Mesodermal cell (in vitro differentiated cells): ENCODE results near the gene SLC30A9. TPM values are rescaled to one million over a fixed set of nuclear protein-coding genes. Genes with fewer than 3 reads are reported as not detected.
A peak's percentile ranks its signal among the peaks of the same experiment; 100 is the strongest.

Experiments
- H3K27ac ChIP-seq: 2 replicates; pipeline ENCODE4 v1.7.0; 2013; ENCODE audit warnings: mild to moderate bottlenecking, low read depth, low read length, moderate library complexity; ENCODE audit not compliant: severe bottlenecking
- H3K36me3 ChIP-seq: 2 replicates; pipeline ENCODE4 v1.7.1; 2013; ENCODE audit warnings: mild to moderate bottlenecking, low read length, moderate library complexity; ENCODE audit not compliant: control insufficient read depth, insufficient read depth
- H3K4me1 ChIP-seq: one replicate; pipeline ENCODE4 v1.7.1; 2013; ENCODE audit warnings: mild to moderate bottlenecking, low read length; ENCODE audit not compliant: insufficient read depth, control insufficient read depth, poor library complexity, severe bottlenecking
- H3K4me3 ChIP-seq: 2 replicates; pipeline ENCODE4 v1.7.0; 2013; ENCODE audit warnings: low read length, control low read depth, mild to moderate bottlenecking; ENCODE audit not compliant: insufficient read depth, poor library complexity, severe bottlenecking; ENCODE audit errors: extremely low read depth
- H3K9me3 ChIP-seq: 2 replicates; pipeline ENCODE4 v1.7.1; 2013; ENCODE audit warnings: mild to moderate bottlenecking, low read length, moderate library complexity; ENCODE audit not compliant: control insufficient read depth
- WGBS, 2 experiments: methylation state at CpG; one replicate each; pipeline ENCODE4 v1.1.5; 2013; ENCODE audit warnings: missing lambda C conversion rate in 2 of 2; ENCODE audit not compliant: insufficient coverage in 2 of 2; 5-methylcytosine and 5-hydroxymethylcytosine counted together
- polyA plus RNA-seq, 2 experiments: library from polyadenylated mRNA; stranded (reverse); fragments of 50-300 nt; gene quantifications; one replicate each; pipeline ENCODE4 v1.2.3, GENCODE V29; 2013

Gene SLC30A9
- 49.2 TPM for polyA plus RNA-seq (2013, experiment 1 of 2)
- 51.4 TPM for polyA plus RNA-seq (2013, experiment 2 of 2)

GRCh38 chr4:41990365-41991111 lies at the start of gene SLC30A9:
SLC30A9 (plus strand) TSS chr4:41990530; CDS start chr4:41990652, 122 bp downstream.
- WGBS, 2 experiments, result 0% methylated on average over 56 to 58 of the region's 64 CpGs
- H3K9me3 ChIP-seq, result no peaks in the 10 kb centered on the region
- H3K4me3 ChIP-seq, result peak within 1 kb of the TSS; percentile 88
- H3K27ac ChIP-seq, result peak within 1 kb of the TSS; percentile 69
- H3K4me1 ChIP-seq, result no peaks in the 10 kb centered on the region
- peaks cover 4% of the 10 kb centered on the region for H3K36me3 ChIP-seq

DNA sequence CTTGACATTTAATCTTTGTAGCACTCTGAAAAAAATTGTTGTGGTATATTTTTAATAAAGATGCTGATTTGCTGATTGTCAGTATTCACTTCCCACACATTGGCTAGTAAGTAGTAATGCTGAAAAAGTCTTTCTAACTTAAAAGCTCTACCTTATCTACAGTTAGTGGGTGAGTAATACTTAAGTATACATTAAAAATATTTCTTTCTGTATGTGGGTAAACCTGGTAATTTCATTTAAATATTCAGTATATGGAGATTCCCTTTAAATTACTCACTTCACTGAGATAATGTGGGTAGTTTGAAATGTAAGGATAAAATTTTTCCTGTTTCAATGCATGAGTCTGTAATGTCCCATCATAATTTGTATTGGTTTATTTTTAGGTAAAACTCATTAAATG lies 49.5 kb upstream of the SLC30A9 start:
- peaks cover 6% of the 10 kb centered on the region for H3K4me1 ChIP-seq

DNA sequence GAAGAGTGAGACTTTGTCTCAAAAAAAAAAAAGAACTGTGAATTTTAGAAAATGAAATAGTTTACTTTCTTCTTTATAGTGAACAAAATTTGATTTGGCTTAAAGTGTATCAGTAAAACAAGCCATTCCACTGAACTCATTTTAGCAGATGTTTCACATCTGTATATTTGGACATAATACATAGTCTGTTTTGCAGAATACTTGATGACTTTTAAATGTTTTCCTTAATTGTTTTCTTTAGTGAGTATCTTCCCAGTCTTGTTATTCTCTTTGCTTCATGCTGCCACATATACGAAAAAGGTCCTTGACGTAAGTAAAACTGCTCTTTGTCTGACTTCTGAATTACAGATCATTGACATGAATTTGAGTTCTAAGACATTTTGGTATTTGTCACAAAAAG lies 46.8 kb upstream of the SLC30A9 start:
- no CpG with 5 or more reads among the region's 2 CpGs for WGBS, 2 experiments
- no peak overlapping the region for H3K4me3 ChIP-seq
- no peaks in the 10 kb centered on the region for H3K9me3 ChIP-seq
- no peak overlapping the region for H3K27ac ChIP-seq
- H3K4me1 ChIP-seq, result no peaks in the 10 kb centered on the region
- peaks cover 46% of the 10 kb centered on the region for H3K36me3 ChIP-seq

More for the DNA sequence above, 49.5 kb upstream of the SLC30A9 start:
- no peaks in the 10 kb centered on the region for H3K9me3 ChIP-seq
- H3K4me3 ChIP-seq, result no peak overlapping the region
- no peak overlapping the region for H3K27ac ChIP-seq
- peaks cover 52% of the 10 kb centered on the region for H3K36me3 ChIP-seq

GRCh38 chr4:41944089-41944488 lies 46.2 kb upstream of the SLC30A9 start:
- Histone ChIP-seq H3K4me3 (no peak overlapping the region), H3K27ac (no peak overlapping the region), H3K36me3 (peaks cover 44% of the 10 kb centered on the region), H3K4me1 (no peaks in the 10 kb centered on the region), H3K9me3 (no peaks in the 10 kb centered on the region)

DNA sequence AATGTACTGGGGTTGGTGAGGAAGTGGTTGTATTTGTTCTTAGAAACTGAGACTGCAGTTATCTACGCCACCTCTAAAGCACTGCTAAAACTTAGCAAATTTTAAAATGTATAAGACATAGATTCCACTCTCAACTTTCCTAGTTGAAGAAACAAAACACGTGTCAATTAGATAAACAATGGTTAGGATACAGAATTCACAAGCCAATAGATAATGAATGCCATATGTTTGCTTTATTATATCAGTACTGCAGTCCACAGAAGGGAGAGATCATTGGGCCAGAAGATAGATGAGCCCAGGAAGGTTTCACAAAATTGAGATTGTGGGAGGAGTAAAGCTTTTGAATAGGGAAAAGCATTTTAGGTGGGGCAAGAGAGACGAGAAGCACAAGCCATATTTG lies 40.8 kb upstream of the SLC30A9 start:
- H3K4me1 ChIP-seq, result no peaks in the 10 kb centered on the region
- H3K4me3 ChIP-seq, result no peak overlapping the region
- no peak overlapping the region for H3K27ac ChIP-seq
- 93 to 100% methylated on average over 1 of the region's 3 CpGs for WGBS, 2 experiments
- H3K9me3 ChIP-seq, result no peaks in the 10 kb centered on the region
- H3K36me3 ChIP-seq, result peaks cover 50% of the 10 kb centered on the region

- no CpG with 5 or more reads among the region's 1 CpG for WGBS, 2 experiments
- Histone ChIP-seq H3K4me1 (no peaks in the 10 kb centered on the region), H3K27ac (no peak overlapping the region), H3K9me3 (no peaks in the 10 kb centered on the region), H3K36me3 (peaks cover 27% of the 10 kb centered on the region), H3K4me3 (no peak overlapping the region)
These were observed 32.7 kb upstream of the SLC30A9 start for GRCh38 chr4:41957634-41958033.

DNA sequence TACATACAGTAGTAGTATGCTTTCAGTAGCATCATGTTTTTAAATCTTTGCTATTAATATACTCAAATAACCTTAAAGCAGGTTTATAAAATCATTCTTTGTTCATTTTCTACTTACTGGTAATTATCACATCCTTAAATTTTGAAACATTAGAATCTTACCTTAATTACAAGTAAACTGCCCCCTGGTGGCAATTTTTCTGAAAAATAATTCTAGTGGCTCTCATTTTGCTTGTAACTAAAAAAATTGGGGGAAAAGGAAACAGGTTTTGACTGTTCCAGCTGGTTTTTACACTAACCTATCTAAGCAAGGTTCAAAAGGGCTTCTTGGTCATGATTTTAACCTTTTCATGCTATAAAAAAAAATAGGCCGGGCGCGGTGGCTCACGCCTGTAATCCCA lies 27.2 kb upstream of the SLC30A9 start:
- H3K27ac ChIP-seq, result no peak overlapping the region
- no peak overlapping the region for H3K4me3 ChIP-seq
- H3K9me3 ChIP-seq, result no peaks in the 10 kb centered on the region
- no CpG with 5 or more reads among the region's 4 CpGs for WGBS, 2 experiments
- H3K36me3 ChIP-seq, result peaks cover 2% of the 10 kb centered on the region
- H3K4me1 ChIP-seq, result no peaks in the 10 kb centered on the region

DNA sequence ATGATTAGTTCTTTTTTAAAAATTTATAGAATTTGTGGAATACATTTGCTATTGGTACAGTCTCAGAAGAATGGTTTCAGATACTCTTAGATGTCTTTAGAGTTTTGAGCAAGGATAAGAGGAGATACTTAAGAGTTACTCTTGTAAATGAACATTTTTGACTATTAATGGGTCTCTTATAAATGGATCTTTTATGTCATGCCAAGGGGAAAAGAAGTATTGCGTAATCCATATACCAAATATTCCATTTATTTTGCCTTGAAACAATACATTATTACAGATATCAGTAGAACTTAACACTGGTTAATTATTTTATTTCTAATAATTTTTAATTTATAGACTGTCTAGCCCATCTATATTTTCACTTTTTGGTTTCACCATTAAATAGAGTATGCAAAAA lies 25.9 kb upstream of the SLC30A9 start:
- no CpG with 5 or more reads among the region's 1 CpG for WGBS, 2 experiments
- peaks cover 2% of the 10 kb centered on the region for H3K36me3 ChIP-seq
- peaks cover 7% of the 10 kb centered on the region for H3K9me3 ChIP-seq
- H3K4me3 ChIP-seq, result no peak overlapping the region
- H3K27ac ChIP-seq, result no peak overlapping the region
- H3K4me1 ChIP-seq, result no peaks in the 10 kb centered on the region

- Histone ChIP-seq H3K4me1 (no peaks in the 10 kb centered on the region), H3K9me3 (peaks cover 7% of the 10 kb centered on the region), H3K27ac (no peak overlapping the region), H3K4me3 (no peak overlapping the region), H3K36me3 (no peaks in the 10 kb centered on the region)
- 100% methylated on average over 2 of the region's 2 CpGs; no CpG with 5 or more reads in 1 of the 2 experiments for WGBS, 2 experiments
These were observed 22.9 kb upstream of the SLC30A9 start for GRCh38 chr4:41967392-41967791.

- peaks cover 7% of the 10 kb centered on the region for H3K9me3 ChIP-seq
- no peaks in the 10 kb centered on the region for H3K36me3 ChIP-seq
- no peak overlapping the region for H3K4me3 ChIP-seq
- no peaks in the 10 kb centered on the region for H3K4me1 ChIP-seq
- no peak overlapping the region for H3K27ac ChIP-seq
These were observed 20.7 kb upstream of the SLC30A9 start for GRCh38 chr4:41969671-41970070.

GRCh38 chr4:41975341-41975740 lies 15.0 kb upstream of the SLC30A9 start:
- no peak overlapping the region for H3K27ac ChIP-seq
- no peaks in the 10 kb centered on the region for H3K9me3 ChIP-seq
- no peaks in the 10 kb centered on the region for H3K4me1 ChIP-seq
- no peaks in the 10 kb centered on the region for H3K36me3 ChIP-seq
- no peak overlapping the region for H3K4me3 ChIP-seq
- WGBS, 2 experiments, result 92% methylated on average over 1 of the region's 1 CpG
